Fibroblast of lung (primary cell): ENCODE measurements around the gene SUPT4H1. TPM values are rescaled to one million over a fixed set of nuclear protein-coding genes. Genes with fewer than 3 reads are reported as not detected.

Experiments
- DNase-seq, 2 donors: peaks; one replicate each; pipeline versions ENCODE4 v3.0.0 to v3.0.0-alpha.2; 2010; ENCODE audit warnings: low read depth in 2 of 2
- H2AFZ ChIP-seq: 2 replicates; pipeline ENCODE4 v1.5.1; 2012; ENCODE audit warnings: low read length, control low read depth, inconsistent platforms
- H3K27ac ChIP-seq: 2 replicates; pipeline ENCODE4 v1.5.1; 2011; ENCODE audit warnings: low read length, control low read depth; ENCODE audit not compliant: insufficient read depth
- H3K27me3 ChIP-seq: 2 replicates; pipeline ENCODE4 v1.5.1; 2011; ENCODE audit warnings: mild to moderate bottlenecking, low read length; ENCODE audit not compliant: control insufficient read depth, insufficient read depth
- H3K36me3 ChIP-seq: 2 replicates; pipeline ENCODE4 v1.5.1; 2011; ENCODE audit warnings: low read length; ENCODE audit not compliant: control insufficient read depth, insufficient read depth
- H3K4me1 ChIP-seq: 2 replicates; pipeline ENCODE4 v1.5.1; 2011; ENCODE audit warnings: low read length; ENCODE audit not compliant: control insufficient read depth, insufficient read depth; ENCODE audit errors: extremely low read depth
- H3K4me2 ChIP-seq: 2 replicates; pipeline ENCODE4 v1.5.1; 2011; ENCODE audit warnings: low read length, control low read depth; ENCODE audit not compliant: insufficient read depth; ENCODE audit errors: extremely low read depth
- H3K4me3 ChIP-seq, 4 experiments: fragments of 200-600 bp in 1 of 4; sonication (generic) in 1 of 4; replicated peaks in 1 of 4; 2 replicates each; pipeline ENCODE4 v1.5.1; 2011 to 2016; ENCODE audit warnings: low read length in 4 of 4, low read depth in 3 of 4, mild to moderate bottlenecking in 3 of 4, control low read depth in 2 of 4, inconsistent platforms in 1 of 4, mixed read lengths in 1 of 4; ENCODE audit not compliant: insufficient read depth in 1 of 4; ENCODE audit errors: control extremely low read depth in 1 of 4
- H3K79me2 ChIP-seq: 2 replicates; pipeline ENCODE4 v1.5.1; 2012; ENCODE audit warnings: mild to moderate bottlenecking, low read length, inconsistent platforms; ENCODE audit not compliant: control insufficient read depth, insufficient read depth
- H3K9ac ChIP-seq: 2 replicates; pipeline ENCODE4 v1.5.1; 2011; ENCODE audit warnings: mild to moderate bottlenecking, low read length, control low read depth; ENCODE audit not compliant: insufficient read depth
- H3K9me3 ChIP-seq: 2 replicates; pipeline ENCODE4 v1.5.1; 2012; ENCODE audit warnings: low read depth, low read length; ENCODE audit not compliant: control insufficient read depth, insufficient read depth
- H4K20me1 ChIP-seq: 2 replicates; pipeline ENCODE4 v1.5.1; 2011; ENCODE audit warnings: low read length; ENCODE audit not compliant: control insufficient read depth, insufficient read depth; ENCODE audit errors: extremely low read depth
- EZH2 ChIP-seq: IDR thresholded peaks from 2 replicates; pipeline ENCODE4 v1.5.1; 2012; ENCODE audit warnings: low read length, control low read depth, mild to moderate bottlenecking; ENCODE audit errors: missing control alignments
- polyA plus RNA-seq, 2 donors: library from polyadenylated mRNA; depleted of rRNA in 1 of 2; stranded (reverse) in 1 of 2; unstranded in 1 of 2; fragments of >200 nt; gene quantifications; 2 replicates each; pipeline ENCODE4 v1.2.1, GENCODE V29; 2011 to 2012; ENCODE audit warnings: missing spikeins in 1 of 2
- total RNA-seq: library from RNA; depleted of rRNA; stranded (reverse); fragments of >200 nt; gene quantifications from 2 replicates; pipeline ENCODE4 v1.2.1, GENCODE V29; 2014
- TF ChIP-seq, protein P1 (sequence below), 2 donors: IDR thresholded peaks in 1 of 2; conservative IDR thresholded peaks in 1 of 2; 1 replicate in 1 of 2; 2 replicates in 1 of 2; pipeline ENCODE4 v1.5.1; 2011 to 2012; ENCODE audit warnings: low read length in 2 of 2, control low read depth in 1 of 2, inconsistent platforms in 1 of 2, low read depth in 1 of 2, mild to moderate bottlenecking in 1 of 2

The SUPT4H1 gene
- total and polyA plus RNA-seq, 2 donors (not counting 1 experiment from before 2014, with no cell fraction given): 41.9 to 207 TPM

DNA sequence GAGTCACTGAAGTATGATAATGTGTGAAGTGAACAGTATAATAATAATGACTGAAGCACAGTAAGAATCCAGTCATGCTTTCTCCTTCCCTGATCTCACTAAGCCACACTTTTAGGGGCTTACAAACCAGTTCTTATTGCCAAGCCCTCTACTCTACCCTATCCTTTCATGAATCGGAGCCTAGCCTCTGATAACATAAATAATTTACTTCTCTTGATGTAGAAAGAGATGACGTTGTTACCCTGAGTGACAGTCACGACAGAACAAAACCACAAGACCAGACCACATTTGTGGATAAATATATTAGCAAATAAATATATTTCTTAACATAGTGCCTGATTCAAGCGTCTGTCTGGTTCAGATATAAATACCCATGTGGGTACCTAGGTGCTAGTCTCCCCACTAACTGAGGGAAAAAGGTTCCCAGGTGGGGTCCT lies 1.4 kb upstream of the SUPT4H1 start:
- Histone ChIP-seq H3K9ac (no peak overlapping the region), H3K9me3 (no peaks in the 10 kb centered on the region), H2AFZ (no peak overlapping the region), H3K27me3 (no peaks in the 10 kb centered on the region), H3K4me2 (peak overlapping the region; percentile 92), H4K20me1 (no peaks in the 10 kb centered on the region), H3K36me3 (peaks cover 9% of the 10 kb centered on the region), H3K27ac (no peak overlapping the region), H3K79me2 (peaks cover 11% of the 10 kb centered on the region), H3K4me3 (peak overlapping the region in 1 of 4 experiments; percentile 100), H3K4me1 (peaks cover 4% of the 10 kb centered on the region)
- TF ChIP-seq EZH2: no peak
- TF ChIP-seq, protein P1, sequence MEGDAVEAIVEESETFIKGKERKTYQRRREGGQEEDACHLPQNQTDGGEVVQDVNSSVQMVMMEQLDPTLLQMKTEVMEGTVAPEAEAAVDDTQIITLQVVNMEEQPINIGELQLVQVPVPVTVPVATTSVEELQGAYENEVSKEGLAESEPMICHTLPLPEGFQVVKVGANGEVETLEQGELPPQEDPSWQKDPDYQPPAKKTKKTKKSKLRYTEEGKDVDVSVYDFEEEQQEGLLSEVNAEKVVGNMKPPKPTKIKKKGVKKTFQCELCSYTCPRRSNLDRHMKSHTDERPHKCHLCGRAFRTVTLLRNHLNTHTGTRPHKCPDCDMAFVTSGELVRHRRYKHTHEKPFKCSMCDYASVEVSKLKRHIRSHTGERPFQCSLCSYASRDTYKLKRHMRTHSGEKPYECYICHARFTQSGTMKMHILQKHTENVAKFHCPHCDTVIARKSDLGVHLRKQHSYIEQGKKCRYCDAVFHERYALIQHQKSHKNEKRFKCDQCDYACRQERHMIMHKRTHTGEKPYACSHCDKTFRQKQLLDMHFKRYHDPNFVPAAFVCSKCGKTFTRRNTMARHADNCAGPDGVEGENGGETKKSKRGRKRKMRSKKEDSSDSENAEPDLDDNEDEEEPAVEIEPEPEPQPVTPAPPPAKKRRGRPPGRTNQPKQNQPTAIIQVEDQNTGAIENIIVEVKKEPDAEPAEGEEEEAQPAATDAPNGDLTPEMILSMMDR (conservative IDR thresholded peaks at IDR 0.05 in 1 of 2, IDR thresholded peaks at IDR 0.05 in 1 of 2; ENCODE audit: low read depth in 1 of 2, low read length in 2 of 2): no peak
- no peak for DNase-seq

DNA sequence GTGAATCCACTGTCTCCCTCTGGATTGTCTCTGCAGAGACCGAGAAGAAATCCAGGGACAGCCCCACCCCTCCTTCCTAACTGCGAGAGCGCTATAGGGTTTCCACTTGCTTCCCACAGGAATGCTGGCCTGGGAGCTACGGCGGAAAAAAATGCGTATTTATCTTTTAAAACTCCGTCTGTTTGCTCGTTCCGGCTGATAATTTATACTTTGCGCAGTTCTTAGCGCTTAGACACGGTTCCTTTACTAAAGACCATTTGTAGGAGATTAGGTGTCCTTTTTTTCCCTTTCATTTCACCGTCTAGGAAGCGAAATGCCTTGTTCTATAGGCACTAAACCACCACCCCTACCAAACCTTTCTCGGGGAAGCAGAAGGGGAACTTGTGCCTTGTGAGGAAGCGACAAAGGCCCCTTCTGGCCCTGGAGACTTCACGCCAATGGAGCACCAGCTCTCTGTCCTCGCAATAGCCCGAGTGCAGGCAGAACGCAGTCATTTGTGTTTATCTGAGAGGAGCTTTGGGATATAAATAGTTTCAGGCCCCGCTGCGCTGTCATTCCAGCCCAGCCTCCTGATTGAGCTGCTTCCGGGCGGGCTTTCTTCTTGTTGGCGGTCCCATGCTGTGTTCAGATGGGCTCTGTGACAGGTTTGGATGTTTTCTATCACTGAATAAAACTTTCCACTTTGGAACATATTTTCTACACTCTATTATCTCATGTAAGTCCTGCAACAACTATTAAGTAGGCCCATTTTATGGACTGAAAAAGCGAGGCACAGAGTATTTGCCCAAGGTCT lies 791 bp upstream of the SUPT4H1 start:
- Histone ChIP-seq H3K27me3 (no peaks in the 10 kb centered on the region), H3K4me2 (peak overlapping the region; percentile 92), H3K27ac (peak overlapping the region; percentile 90), H3K9ac (peak overlapping the region; percentile 87), H3K4me1 (peaks cover 4% of the 10 kb centered on the region), H4K20me1 (no peaks in the 10 kb centered on the region), H3K79me2 (peaks cover 11% of the 10 kb centered on the region), H2AFZ (peak overlapping the region; percentile 37), H3K36me3 (peaks cover 14% of the 10 kb centered on the region), H3K4me3 (peak overlapping the region; percentile 93 to 100 (median 98)), H3K9me3 (no peaks in the 10 kb centered on the region)
- no peak for TF ChIP-seq EZH2
- TF ChIP-seq, protein P1 (conservative IDR thresholded peaks at IDR 0.05 in 1 of 2, IDR thresholded peaks at IDR 0.05 in 1 of 2; ENCODE audit: low read depth in 1 of 2, low read length in 2 of 2): no peak
- DNase-seq: peak; percentile 53 to 68

DNA sequence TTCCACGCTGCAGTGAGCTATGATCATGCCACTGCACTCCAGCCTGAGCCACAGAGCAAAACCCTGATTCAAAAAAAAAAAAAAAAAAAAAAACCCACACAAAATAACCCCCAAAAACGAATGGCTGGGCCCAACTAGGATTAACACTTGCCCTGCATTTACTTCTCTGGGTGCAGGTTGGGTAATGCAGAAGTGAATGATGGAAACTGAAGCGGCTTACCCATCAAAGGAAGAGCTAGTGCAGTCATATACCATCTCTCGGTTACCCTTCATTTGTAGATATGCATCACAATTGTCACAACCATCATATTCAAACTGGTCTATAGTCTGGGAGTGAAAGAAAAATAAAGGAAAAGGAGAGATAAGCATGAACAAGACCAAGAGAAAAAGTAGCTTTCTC lies 819 bp downstream of the SUPT4H1 start:
- Histone ChIP-seq H3K9ac (peak overlapping the region; percentile 87), H3K27me3 (no peaks in the 10 kb centered on the region), H3K4me2 (peak overlapping the region; percentile 92), H3K79me2 (peaks cover 11% of the 10 kb centered on the region), H3K9me3 (no peaks in the 10 kb centered on the region), H4K20me1 (no peaks in the 10 kb centered on the region), H3K4me3 (peak overlapping the region; percentile 98 to 100 (median 99)), H2AFZ (no peak overlapping the region), H3K27ac (peak overlapping the region; percentile 90), H3K36me3 (peaks cover 14% of the 10 kb centered on the region), H3K4me1 (peaks cover 4% of the 10 kb centered on the region)
- TF ChIP-seq, protein P1 (conservative IDR thresholded peaks at IDR 0.05 in 1 of 2, IDR thresholded peaks at IDR 0.05 in 1 of 2; ENCODE audit: low read depth in 1 of 2, low read length in 2 of 2): no peak
- no peak for TF ChIP-seq EZH2
- no peak for DNase-seq
